Right kidney (tissue), 1 donor: ENCODE measurements around the gene TFPT.
"Not testable (repeated sequence)": the region's sequence is repeated elsewhere in the genome, so short reads cannot be mapped to it uniquely, and the experiment has no call there.

ENCODE experiments used
- DNase-seq: peaks from one replicate; pipeline ENCODE4 v3.0.0-alpha.2; 2016

Gene TFPT

GRCh38 chr19:54125713-54126112 lies 10.3 kb upstream of the TFPT start:
- DNase-seq, result no peak

GRCh38 chr19:54124393-54124792 lies 8.9 kb upstream of the TFPT start:
- DNase-seq, result no peak

GRCh38 chr19:54123682-54124081 lies 8.2 kb upstream of the TFPT start:
- no peak for DNase-seq

- no peak for DNase-seq
These were observed 5.8 kb upstream of the TFPT start for GRCh38 chr19:54121259-54121658.

- DNase-seq, result no peak
These were observed 933 bp downstream of the TFPT start for GRCh38 chr19:54114340-54115108.

GRCh38 chr19:54109651-54110050 lies 5.8 kb downstream of the TFPT start:
- DNase-seq, result no peak

GRCh38 chr19:54108496-54108895 lies 7.0 kb downstream of the TFPT start:
- DNase-seq, result no peak

GRCh38 chr19:54107876-54108490 lies 7.5 kb downstream of the TFPT start:
- no peak for DNase-seq

GRCh38 chr19:54106716-54107115 lies 8.7 kb downstream of the TFPT start:
- DNase-seq, result no peak

- DNase-seq, result no peak
These were observed 9.7 kb downstream of the TFPT start for GRCh38 chr19:54105796-54106195.

GRCh38 chr19:54104998-54105715 lies 10.3 kb downstream of the TFPT start:
- no peak for DNase-seq

GRCh38 chr19:54102421-54103169 lies 12.9 kb downstream of the TFPT start, which contains the start of gene NDUFA3:
TSS of gene NDUFA3 (plus strand) at chr19:54102855. CDS start at chr19:54102879, 24 bp downstream.
- peak; percentile 75 for DNase-seq

GRCh38 chr19:54100561-54100960 lies 14.9 kb downstream of the TFPT start, which contains the start of gene OSCAR:
TSS of gene OSCAR (minus strand) at chr19:54100803. CDS start at chr19:54100792, 11 bp downstream.
- no peak for DNase-seq

- not testable (repeated sequence) for DNase-seq
These were observed 15.6 kb downstream of the TFPT start for GRCh38 chr19:54099903-54100255.

GRCh38 chr19:54099190-54099902 lies 16.1 kb downstream of the TFPT start:
- DNase-seq, result no peak

- DNase-seq, result no peak
These were observed 18.8 kb downstream of the TFPT start for GRCh38 chr19:54096617-54097106.

- peak; percentile 55 for DNase-seq
These were observed 19.4 kb downstream of the TFPT start for GRCh38 chr19:54095859-54096616.

GRCh38 chr19:54095136-54095858 lies 20.2 kb downstream of the TFPT start:
- no peak for DNase-seq

- no peak for DNase-seq
These were observed 20.9 kb downstream of the TFPT start for GRCh38 chr19:54094426-54095000.

GRCh38 chr19:54084410-54084809 lies 31.0 kb downstream of the TFPT start:
- no peak for DNase-seq
